Gastroesophageal sphincter (tissue), 3 donors: ENCODE results near the gene CDC42.

ENCODE experiments used
- CTCF ChIP-seq, 4 experiments: fragments of 200-600 bp in 2 of 4; fragments of 450-650 bp in 2 of 4; sonication (generic) in 1 of 4; IDR thresholded peaks; one replicate each; pipeline ENCODE4 v1.5.1; 2017 to 2019; ENCODE audit warnings: antibody characterized with exemption in 4 of 4, mild to moderate bottlenecking in 2 of 4, moderate library complexity in 2 of 4
- EP300 ChIP-seq: sonication (generic); formaldehyde crosslinking; IDR thresholded peaks from one replicate; pipeline ENCODE4 v1.6.1; 2017; ENCODE audit warnings: antibody characterized with exemption, mild to moderate bottlenecking
- POLR2A ChIP-seq, 2 donors: fragments of 450-650 bp; IDR thresholded peaks; one replicate each; pipeline ENCODE4 v1.6.1; 2017; ENCODE audit warnings: antibody characterized with exemption in 2 of 2, mild to moderate bottlenecking in 2 of 2, moderate library complexity in 1 of 2
- POLR2AphosphoS5 ChIP-seq: sonication (generic); formaldehyde crosslinking; IDR thresholded peaks from one replicate; pipeline ENCODE4 v1.6.1; 2017; ENCODE audit warnings: antibody characterized with exemption

- no peak for TF ChIP-seq POLR2A (IDR thresholded peaks at IDR 0.05)
- TF ChIP-seq CTCF (IDR thresholded peaks at IDR 0.05) = no peak
- no peak for TF ChIP-seq POLR2AphosphoS5
- TF ChIP-seq EP300 = no peak
Measured at GRCh38 chr1:22119626-22120468, 67.3 kb downstream of the CDC42 start.
